Lower leg skin (tissue), 3 donors: ENCODE measurements around the gene UBAP1L.

Experiments
- CTCF ChIP-seq, 3 donors: fragments of 450-650 bp; IDR thresholded peaks; one replicate each; pipeline ENCODE4 v1.5.1; 2016; ENCODE audit warnings: antibody characterized with exemption in 3 of 3, mild to moderate bottlenecking in 3 of 3, moderate library complexity in 2 of 3
- POLR2A ChIP-seq, 2 donors: fragments of 450-650 bp; IDR thresholded peaks; one replicate each; pipeline ENCODE4 v1.6.1; 2016 to 2017; ENCODE audit warnings: antibody characterized with exemption in 2 of 2, mild to moderate bottlenecking in 1 of 2, moderate library complexity in 1 of 2

- TF ChIP-seq CTCF (IDR thresholded peaks at IDR 0.05) (no peak), POLR2A (IDR thresholded peaks at IDR 0.05) (no peak)
Measured at GRCh38 chr15:65164139-65164538, 49.1 kb upstream of the UBAP1L start.
